ENCODE results near the gene PTPRT.

Gene PTPRT

DNA sequence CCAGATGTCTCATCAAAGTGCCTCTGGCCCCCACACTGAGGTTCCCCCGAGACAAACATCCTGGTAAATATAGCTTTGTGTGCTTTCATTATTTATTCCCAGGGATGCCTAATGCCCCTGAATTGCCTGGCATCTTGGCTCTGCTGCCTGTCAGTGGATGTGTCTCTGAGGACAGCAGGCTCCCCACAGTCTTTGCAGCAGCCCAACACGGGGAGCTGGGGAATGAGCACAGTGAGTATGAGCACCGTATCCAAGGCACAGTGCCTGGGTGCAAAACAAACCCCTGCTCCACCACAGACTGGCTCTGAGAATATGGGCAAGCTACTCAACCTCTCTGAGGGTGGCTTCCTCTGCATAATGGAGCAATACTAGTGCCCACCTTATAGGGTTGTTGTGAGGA is 165.9 kb downstream of the PTPRT start:
- Histone ChIP-seq H3K9ac (ENCODE audit: low read depth, low read length) (no peak overlapping the region), H3K4me1 (ENCODE audit: insufficient read depth, low read length) (0 out of 2 replicates have a peak, but pooled peaks cover 6% of the 10 kb centered on the region), H3K36me3 (ENCODE audit: insufficient read depth, low read length) (no peaks in the 10 kb centered on the region), H3K27ac (ENCODE audit: low read depth, low read length) (no peak overlapping the region), H3K4me3 (ENCODE audit: low read length) (no peak overlapping the region), H3K9me3 (ENCODE audit: insufficient read depth, low read depth, low read length) (no peaks in the 10 kb centered on the region), H3K27me3 (ENCODE audit: insufficient read depth, low read length) (peaks cover 2% of the 10 kb centered on the region; the same call in 1 of the 2 replicates)
- 29% methylated on average over 3 of the region's 3 CpGs for WGBS

DNA sequence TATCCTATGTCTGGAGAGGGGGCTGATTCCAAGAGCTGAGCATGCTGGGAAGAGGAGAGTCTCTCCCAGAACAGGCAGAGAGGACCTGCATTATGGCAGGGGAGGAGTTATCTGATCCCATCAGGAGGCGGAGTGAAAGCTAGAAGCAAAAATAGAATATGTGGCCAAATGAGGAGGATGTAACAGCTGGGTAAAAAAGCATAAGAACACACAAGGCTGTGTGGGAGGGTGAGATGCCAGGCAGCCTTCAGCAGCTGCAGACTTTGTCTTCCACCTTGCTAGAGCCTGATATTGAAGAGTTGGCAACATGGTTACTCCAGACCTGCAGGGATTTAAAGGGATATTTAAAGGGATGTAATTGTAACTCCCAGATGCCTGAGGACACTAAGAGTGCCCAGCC is 167.1 kb downstream of the PTPRT start:
- no peak overlapping the region for H3K4me3 ChIP-seq (ENCODE audit: low read length)
- WGBS: 96% methylated on average over 1 of the region's 1 CpG
- H3K4me1 ChIP-seq (ENCODE audit: insufficient read depth, low read length): no peaks in the 10 kb centered on the region
- H3K36me3 ChIP-seq (ENCODE audit: insufficient read depth, low read length): no peaks in the 10 kb centered on the region
- H3K27me3 ChIP-seq (ENCODE audit: insufficient read depth, low read length): no peaks in the 10 kb centered on the region
- no peak overlapping the region for H3K9ac ChIP-seq (ENCODE audit: low read depth, low read length)
- H3K9me3 ChIP-seq (ENCODE audit: insufficient read depth, low read depth, low read length): no peaks in the 10 kb centered on the region
- H3K27ac ChIP-seq (ENCODE audit: low read depth, low read length): no peak overlapping the region

GRCh38 chr20:43022081-43022480 is 167.6 kb downstream of the PTPRT start:
- 92% methylated on average over 2 of the region's 2 CpGs for WGBS
- H3K36me3 ChIP-seq (ENCODE audit: insufficient read depth, low read length): no peaks in the 10 kb centered on the region
- no peaks in the 10 kb centered on the region for H3K27me3 ChIP-seq (ENCODE audit: insufficient read depth, low read length)
- no peaks in the 10 kb centered on the region for H3K4me1 ChIP-seq (ENCODE audit: insufficient read depth, low read length)
- H3K4me3 ChIP-seq (ENCODE audit: low read length): no peak overlapping the region
- H3K27ac ChIP-seq (ENCODE audit: low read depth, low read length): no peak overlapping the region
- no peaks in the 10 kb centered on the region for H3K9me3 ChIP-seq (ENCODE audit: insufficient read depth, low read depth, low read length)
- H3K9ac ChIP-seq (ENCODE audit: low read depth, low read length): no peak overlapping the region

GRCh38 chr20:43017241-43018030 is 172.3 kb downstream of the PTPRT start:
- Histone ChIP-seq H3K4me1 (ENCODE audit: insufficient read depth, low read length) (no peaks in the 10 kb centered on the region), H3K4me3 (ENCODE audit: low read length) (no peak overlapping the region), H3K27me3 (ENCODE audit: insufficient read depth, low read length) (no peaks in the 10 kb centered on the region), H3K9me3 (ENCODE audit: insufficient read depth, low read depth, low read length) (no peaks in the 10 kb centered on the region), H3K36me3 (ENCODE audit: insufficient read depth, low read length) (no peaks in the 10 kb centered on the region), H3K27ac (ENCODE audit: low read depth, low read length) (no peak overlapping the region), H3K9ac (ENCODE audit: low read depth, low read length) (no peak overlapping the region)
- WGBS: 82% methylated on average over 13 of the region's 13 CpGs

DNA sequence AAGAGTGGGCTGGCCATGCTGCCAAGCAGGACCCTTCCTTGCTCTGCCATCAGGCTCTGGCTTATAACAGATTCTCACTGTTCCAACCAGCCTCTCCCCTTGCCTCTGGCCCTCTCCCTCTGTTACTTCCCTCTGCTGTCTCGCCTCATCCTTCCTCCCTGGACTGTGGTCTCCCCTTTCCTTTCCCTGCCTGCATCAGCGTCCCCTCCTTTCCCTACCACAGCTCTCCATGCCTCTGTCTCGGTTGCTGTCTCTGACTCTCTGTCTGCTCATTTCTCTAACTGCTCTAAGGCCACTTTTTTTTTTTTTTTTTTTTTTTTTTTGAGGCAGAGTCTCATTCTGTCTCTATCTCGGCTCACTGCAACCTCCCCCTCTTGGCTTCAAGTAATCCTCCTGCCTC is 173.4 kb downstream of the PTPRT start:
- Histone ChIP-seq H3K4me3 (ENCODE audit: low read length) (no peak overlapping the region), H3K4me1 (ENCODE audit: insufficient read depth, low read length) (no peaks in the 10 kb centered on the region), H3K27me3 (ENCODE audit: insufficient read depth, low read length) (no peaks in the 10 kb centered on the region), H3K36me3 (ENCODE audit: insufficient read depth, low read length) (no peaks in the 10 kb centered on the region), H3K9me3 (ENCODE audit: insufficient read depth, low read depth, low read length) (no peaks in the 10 kb centered on the region), H3K27ac (ENCODE audit: low read depth, low read length) (no peak overlapping the region), H3K9ac (ENCODE audit: low read depth, low read length) (no peak overlapping the region)
- WGBS: 87% methylated on average over 4 of the region's 4 CpGs

DNA sequence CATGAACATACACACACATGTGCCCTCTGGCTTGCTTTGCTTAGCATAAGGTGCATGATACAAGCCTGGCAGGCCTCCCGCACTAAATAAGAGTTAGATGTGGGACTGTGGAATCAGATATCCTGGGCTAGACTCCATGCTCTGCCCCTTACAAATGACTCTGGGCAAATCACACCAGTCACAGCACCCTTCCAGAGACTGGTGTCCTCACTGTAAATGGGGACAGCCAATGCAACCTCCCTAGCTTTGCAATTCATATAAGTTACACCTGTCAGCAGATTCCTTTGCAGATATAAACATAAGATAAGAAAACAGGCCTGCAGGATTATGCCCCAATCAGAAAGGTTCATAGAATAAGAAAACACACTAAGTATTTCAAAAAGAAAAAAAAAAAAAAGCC is 174.1 kb downstream of the PTPRT start:
- Histone ChIP-seq H3K9me3 (ENCODE audit: insufficient read depth, low read depth, low read length) (no peaks in the 10 kb centered on the region), H3K9ac (ENCODE audit: low read depth, low read length) (no peak overlapping the region), H3K4me3 (ENCODE audit: low read length) (no peak overlapping the region), H3K36me3 (ENCODE audit: insufficient read depth, low read length) (no peaks in the 10 kb centered on the region), H3K27me3 (ENCODE audit: insufficient read depth, low read length) (no peaks in the 10 kb centered on the region), H3K4me1 (ENCODE audit: insufficient read depth, low read length) (no peaks in the 10 kb centered on the region), H3K27ac (ENCODE audit: low read depth, low read length) (no peak overlapping the region)
- 86% methylated on average over 1 of the region's 1 CpG for WGBS

DNA sequence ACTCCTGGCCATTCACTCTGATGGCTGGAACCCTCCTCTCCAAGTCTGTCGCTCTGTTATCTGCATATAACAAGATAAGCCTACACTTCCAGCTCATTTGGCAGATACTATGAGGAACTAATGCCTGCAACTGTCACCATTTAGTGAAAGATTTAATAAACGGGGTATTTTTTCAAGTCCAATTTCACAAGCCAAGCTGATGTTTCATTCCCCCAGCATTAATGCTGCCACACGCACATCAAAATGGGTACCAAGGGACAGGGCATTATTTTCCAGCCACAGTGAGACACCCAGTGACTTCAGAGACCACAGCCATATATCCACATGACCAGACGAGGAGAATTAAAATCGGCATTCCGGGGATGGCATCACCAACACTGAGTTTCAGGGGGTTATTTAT is 175.5 kb downstream of the PTPRT start:
- 78% methylated on average over 4 of the region's 6 CpGs for WGBS
- Histone ChIP-seq H3K27me3 (ENCODE audit: insufficient read depth, low read length) (no peaks in the 10 kb centered on the region), H3K9me3 (ENCODE audit: insufficient read depth, low read depth, low read length) (no peaks in the 10 kb centered on the region), H3K27ac (ENCODE audit: low read depth, low read length) (no peak overlapping the region), H3K9ac (ENCODE audit: low read depth, low read length) (no peak overlapping the region), H3K4me3 (ENCODE audit: low read length) (no peak overlapping the region), H3K4me1 (ENCODE audit: insufficient read depth, low read length) (no peaks in the 10 kb centered on the region), H3K36me3 (ENCODE audit: insufficient read depth, low read length) (no peaks in the 10 kb centered on the region)

- Histone ChIP-seq H3K9ac (ENCODE audit: low read depth, low read length) (no peak overlapping the region), H3K36me3 (ENCODE audit: insufficient read depth, low read length) (no peaks in the 10 kb centered on the region), H3K4me1 (ENCODE audit: insufficient read depth, low read length) (no peaks in the 10 kb centered on the region), H3K27ac (ENCODE audit: low read depth, low read length) (no peak overlapping the region), H3K4me3 (ENCODE audit: low read length) (no peak overlapping the region), H3K9me3 (ENCODE audit: insufficient read depth, low read depth, low read length) (no peaks in the 10 kb centered on the region), H3K27me3 (ENCODE audit: insufficient read depth, low read length) (no peaks in the 10 kb centered on the region)
- 84% methylated on average over 3 of the region's 3 CpGs for WGBS
These were observed 178.2 kb downstream of the PTPRT start for GRCh38 chr20:43011491-43011890.

- H3K4me1 ChIP-seq (ENCODE audit: insufficient read depth, low read length): no peaks in the 10 kb centered on the region
- no peak overlapping the region for H3K4me3 ChIP-seq (ENCODE audit: low read length)
- no peak overlapping the region for H3K9ac ChIP-seq (ENCODE audit: low read depth, low read length)
- H3K27ac ChIP-seq (ENCODE audit: low read depth, low read length): no peak overlapping the region
- H3K27me3 ChIP-seq (ENCODE audit: insufficient read depth, low read length): no peaks in the 10 kb centered on the region
- WGBS: 94% methylated on average over 8 of the region's 8 CpGs
- H3K9me3 ChIP-seq (ENCODE audit: insufficient read depth, low read depth, low read length): no peaks in the 10 kb centered on the region
- no peaks in the 10 kb centered on the region for H3K36me3 ChIP-seq (ENCODE audit: insufficient read depth, low read length)
These were observed 180.2 kb downstream of the PTPRT start for GRCh38 chr20:43009532-43009931.

DNA sequence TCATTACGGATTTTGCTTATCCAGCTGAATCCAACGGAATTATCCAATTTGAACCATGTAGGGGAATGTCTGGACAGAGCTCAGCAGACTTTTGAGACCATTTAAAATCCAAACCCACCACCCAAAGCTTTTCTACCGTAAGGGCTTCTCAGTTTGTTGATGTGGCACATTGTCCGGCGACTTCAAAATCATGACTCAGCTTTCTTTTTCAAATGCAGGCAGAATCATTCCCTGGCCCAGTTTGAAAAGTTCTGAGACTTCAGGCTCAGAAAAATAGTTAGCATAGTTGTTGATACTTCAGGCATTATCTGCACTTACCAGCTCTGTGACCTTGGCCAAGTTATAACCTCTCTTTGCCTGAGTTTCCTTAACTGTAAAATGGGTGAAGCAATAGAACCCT is 182.2 kb downstream of the PTPRT start:
- Histone ChIP-seq H3K9ac (ENCODE audit: low read depth, low read length) (no peak overlapping the region), H3K27ac (ENCODE audit: low read depth, low read length) (no peak overlapping the region), H3K27me3 (ENCODE audit: insufficient read depth, low read length) (no peaks in the 10 kb centered on the region), H3K9me3 (ENCODE audit: insufficient read depth, low read depth, low read length) (no peaks in the 10 kb centered on the region), H3K36me3 (ENCODE audit: insufficient read depth, low read length) (no peaks in the 10 kb centered on the region), H3K4me1 (ENCODE audit: insufficient read depth, low read length) (no peaks in the 10 kb centered on the region), H3K4me3 (ENCODE audit: low read length) (no peak overlapping the region)
- WGBS: 87% methylated on average over 5 of the region's 5 CpGs

- Histone ChIP-seq H3K27me3 (ENCODE audit: insufficient read depth, low read length) (no peaks in the 10 kb centered on the region), H3K4me3 (ENCODE audit: low read length) (no peak overlapping the region), H3K9ac (ENCODE audit: low read depth, low read length) (no peak overlapping the region), H3K27ac (ENCODE audit: low read depth, low read length) (no peak overlapping the region), H3K4me1 (ENCODE audit: insufficient read depth, low read length) (no peaks in the 10 kb centered on the region), H3K36me3 (ENCODE audit: insufficient read depth, low read length) (no peaks in the 10 kb centered on the region), H3K9me3 (ENCODE audit: insufficient read depth, low read depth, low read length) (no peaks in the 10 kb centered on the region)
- 83% methylated on average over 5 of the region's 5 CpGs for WGBS
These were observed 182.9 kb downstream of the PTPRT start for GRCh38 chr20:43006651-43007375.

All from HUES64 (cell line).